ENCODE measurements around the gene HEATR5A. TPM values are rescaled to one million over a fixed set of nuclear protein-coding genes. Genes with fewer than 3 reads are reported as not detected.
"Not testable (repeated sequence)": the region's sequence is repeated elsewhere in the genome, so short reads cannot be mapped to it uniquely, and the experiment has no call there.

HEATR5A gene
- polyA plus RNA-seq, 1 of the 3 experiments (the other 2 are of a cell fraction), result 7.1 TPM

DNA sequence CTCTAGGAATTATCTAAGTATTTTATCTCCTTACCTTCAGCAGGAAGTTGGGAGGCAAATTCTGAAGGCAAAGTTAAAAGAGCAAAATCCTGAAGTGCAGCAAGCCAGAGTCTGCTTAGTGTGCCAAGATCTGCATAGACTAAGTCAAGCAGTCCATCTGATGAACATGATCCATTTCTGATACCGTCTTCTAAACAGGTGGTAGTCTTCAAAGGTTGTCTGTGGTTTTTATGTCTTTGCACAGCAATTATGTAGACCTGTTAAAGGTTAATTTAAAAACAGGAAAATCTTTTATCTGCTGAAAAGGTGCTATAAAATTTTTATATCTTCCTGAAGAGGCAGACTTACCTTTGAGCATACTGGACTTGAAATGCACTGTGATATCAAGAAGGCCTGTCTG is 107.4 kb downstream of the HEATR5A start (continued):
- TF ChIP-seq USF2 (IDR thresholded peaks at IDR 0.05; ENCODE audit: borderline replicate concordance, low read depth, low read length), result no peak
- no peak for TF ChIP-seq CHD2 (IDR thresholded peaks at IDR 0.05; ENCODE audit: low read length, partially characterized antibody)
- no peak for TF ChIP-seq SIN3A (IDR thresholded peaks at IDR 0.05; ENCODE audit: borderline replicate concordance, low read depth, low read length)

- POLR2A ChIA-PET; H3K9me2 ChIP-seq; CTCF ChIA-PET; H3K4me1 ChIP-seq (ENCODE audit: control insufficient read depth in 1 of 2, insufficient read depth in 2 of 2, low read depth in 1 of 2, low read length in 1 of 2); H3F3A ChIP-seq (replicated peaks; ENCODE audit: insufficient read depth); H3K4me2 ChIP-seq; H3K9ac ChIP-seq; H3K27me3 ChIP-seq (ENCODE audit: insufficient read depth); H3K27ac ChIP-seq (ENCODE audit: low read depth in 2 of 2, low read length in 1 of 2); H3K79me2 ChIP-seq (ENCODE audit: insufficient read depth); H3K4me3 ChIP-seq (ENCODE audit: low read depth in 2 of 2, low read length in 1 of 2); DNase-seq; H3K9me3 ChIP-seq; H4K20me1 ChIP-seq (ENCODE audit: insufficient read depth); H2AFZ ChIP-seq (ENCODE audit: low read depth): not testable (repeated sequence)
- H3K36me3 ChIP-seq (replicated peaks in 1 of 2; ENCODE audit: control insufficient read depth in 1 of 2, insufficient read depth in 2 of 2, low read length in 1 of 2), result peaks cover 8 to 28% of the 10 kb centered on the region in 2 experiments
- WGBS (ENCODE audit: low lambda C conversion rate), result 97% methylated on average over 6 of the region's 6 CpGs
Observed at GRCh38 chr14:31312370-31312769, 108.0 kb downstream of the HEATR5A start.

DNA sequence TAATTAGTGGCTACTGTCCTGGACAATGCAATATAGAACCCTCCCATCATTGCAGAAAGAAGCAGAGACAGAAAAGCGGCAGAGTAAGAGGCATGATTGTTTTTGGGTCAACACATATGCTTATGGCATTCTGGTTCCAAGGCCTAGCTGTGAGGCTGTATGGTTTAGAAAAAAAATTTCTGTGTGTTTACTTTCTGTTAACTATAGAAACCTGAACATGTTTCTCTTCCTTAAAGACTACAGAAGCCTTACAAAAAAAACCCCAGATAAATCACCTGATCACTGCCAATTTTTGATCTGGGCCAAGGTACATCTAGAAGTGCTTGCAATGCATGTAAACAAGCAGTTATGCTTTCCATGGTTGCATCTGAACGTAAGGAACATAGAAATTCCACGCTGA is 112.7 kb downstream of the HEATR5A start:
- no peak for DNase-seq
- no peaks in the 10 kb centered on the region for H3K9me3 ChIP-seq
- CTCF ChIA-PET, result no interaction called here

More for the DNA sequence above, 112.7 kb downstream of the HEATR5A start:
- H3K27ac ChIP-seq (ENCODE audit: low read depth in 2 of 2, low read length in 1 of 2), result no peak overlapping the region
- H3K4me1 ChIP-seq (ENCODE audit: control insufficient read depth in 1 of 2, insufficient read depth in 2 of 2, low read depth in 1 of 2, low read length in 1 of 2), result no peaks in the 10 kb centered on the region
- H4K20me1 ChIP-seq (ENCODE audit: insufficient read depth), result no peaks in the 10 kb centered on the region
- peaks cover 2 to 33% of the 10 kb centered on the region in 2 experiments for H3K36me3 ChIP-seq (replicated peaks in 1 of 2; ENCODE audit: control insufficient read depth in 1 of 2, insufficient read depth in 2 of 2, low read length in 1 of 2)
- no peaks in the 10 kb centered on the region for H3K27me3 ChIP-seq (ENCODE audit: insufficient read depth)
- H3K4me3 ChIP-seq (ENCODE audit: low read depth in 2 of 2, low read length in 1 of 2), result no peak overlapping the region
- no peak for TF ChIP-seq RAD21 (IDR thresholded peaks at IDR 0.05; ENCODE audit: low read length)
- no peak for TF ChIP-seq CTCF (IDR thresholded peaks at IDR 0.05)
- no peak for TF ChIP-seq ELF1 (IDR thresholded peaks at IDR 0.05)
- no peak for TF ChIP-seq EP300 (IDR thresholded peaks at IDR 0.05; ENCODE audit: borderline replicate concordance in 1 of 2, low read depth in 1 of 2, low read length in 1 of 2)
- no peak for TF ChIP-seq MEF2A (IDR thresholded peaks at IDR 0.05; ENCODE audit: borderline replicate concordance, low read depth)
- TF ChIP-seq MXI1 (IDR thresholded peaks at IDR 0.05; ENCODE audit: low read depth, low read length), result no peak
- no peak for TF ChIP-seq TCF12 (IDR thresholded peaks at IDR 0.05)
- TF ChIP-seq GATA2 (CRISPR knock-in tag; IDR thresholded peaks at IDR 0.05), result no peak
- TF ChIP-seq MAX (IDR thresholded peaks at IDR 0.05; ENCODE audit: low read depth), result no peak
- TF ChIP-seq CHD2 (IDR thresholded peaks at IDR 0.05; ENCODE audit: low read length, partially characterized antibody), result no peak
- no peak for TF ChIP-seq SIN3A (IDR thresholded peaks at IDR 0.05; ENCODE audit: borderline replicate concordance, low read depth, low read length)
- no peak for TF ChIP-seq FOXJ3 (CRISPR knock-in tag; IDR thresholded peaks at IDR 0.05)
- TF ChIP-seq TEAD4 (IDR thresholded peaks at IDR 0.05; ENCODE audit: borderline replicate concordance, insufficient read depth), result no peak
- no peak for TF ChIP-seq GABPA (IDR thresholded peaks at IDR 0.05; ENCODE audit: low read depth)
- no peak for TF ChIP-seq JUND (IDR thresholded peaks at IDR 0.05)
- TF ChIP-seq RXRA (IDR thresholded peaks at IDR 0.05; ENCODE audit: borderline replicate concordance, low read depth), result no peak
- no peak for TF ChIP-seq USF2 (IDR thresholded peaks at IDR 0.05; ENCODE audit: borderline replicate concordance, low read depth, low read length)
- TF ChIP-seq, protein P1, sequence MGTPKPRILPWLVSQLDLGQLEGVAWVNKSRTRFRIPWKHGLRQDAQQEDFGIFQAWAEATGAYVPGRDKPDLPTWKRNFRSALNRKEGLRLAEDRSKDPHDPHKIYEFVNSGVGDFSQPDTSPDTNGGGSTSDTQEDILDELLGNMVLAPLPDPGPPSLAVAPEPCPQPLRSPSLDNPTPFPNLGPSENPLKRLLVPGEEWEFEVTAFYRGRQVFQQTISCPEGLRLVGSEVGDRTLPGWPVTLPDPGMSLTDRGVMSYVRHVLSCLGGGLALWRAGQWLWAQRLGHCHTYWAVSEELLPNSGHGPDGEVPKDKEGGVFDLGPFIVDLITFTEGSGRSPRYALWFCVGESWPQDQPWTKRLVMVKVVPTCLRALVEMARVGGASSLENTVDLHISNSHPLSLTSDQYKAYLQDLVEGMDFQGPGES (IDR thresholded peaks at IDR 0.05; ENCODE audit: low read depth, low read length), result no peak
- 99% methylated on average over 3 of the region's 3 CpGs for WGBS (ENCODE audit: low lambda C conversion rate)
- no peak overlapping the region for H3K9ac ChIP-seq
- no peaks in the 10 kb centered on the region for H3K9me2 ChIP-seq
- H2AFZ ChIP-seq (ENCODE audit: low read depth), result no peak overlapping the region
- POLR2A ChIA-PET, result no interaction called here
- no peak overlapping the region for H3K4me2 ChIP-seq
- no peaks in the 10 kb centered on the region for H3K79me2 ChIP-seq (ENCODE audit: insufficient read depth)
- no peaks in the 10 kb centered on the region for H3F3A ChIP-seq (replicated peaks; ENCODE audit: insufficient read depth)
